T-helper 9 cell (primary cell): Measurements from ENCODE around the gene NLGN4X.
"Not testable (repeated sequence)": the region's sequence is repeated elsewhere in the genome, so short reads cannot be mapped to it uniquely, and the experiment has no call there.

ENCODE experiments used
- DNase-seq: peaks from one replicate; pipeline ENCODE4 v3.0.0-alpha.2; 2020

NLGN4X gene

DNA sequence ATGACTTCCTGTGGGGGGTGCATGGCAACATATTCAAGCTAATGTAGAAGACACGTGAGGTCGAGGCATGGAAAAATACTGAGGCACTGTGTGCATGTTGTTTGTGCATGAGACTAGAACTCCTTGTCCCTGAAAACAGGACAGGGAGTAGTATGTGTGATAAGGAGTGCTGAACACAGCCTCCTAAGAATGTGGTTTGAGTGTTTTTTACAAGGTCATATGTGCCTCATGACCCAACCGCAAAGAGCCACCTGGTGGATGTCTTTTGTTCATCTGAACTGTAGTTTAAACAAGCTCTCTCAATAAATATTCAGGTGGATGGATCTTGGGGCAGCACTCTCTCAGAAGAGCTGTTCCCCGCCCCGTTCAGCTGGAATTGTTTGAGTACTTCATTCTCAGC is 226.6 kb downstream of the NLGN4X start:
- DNase-seq: no peak

DNA sequence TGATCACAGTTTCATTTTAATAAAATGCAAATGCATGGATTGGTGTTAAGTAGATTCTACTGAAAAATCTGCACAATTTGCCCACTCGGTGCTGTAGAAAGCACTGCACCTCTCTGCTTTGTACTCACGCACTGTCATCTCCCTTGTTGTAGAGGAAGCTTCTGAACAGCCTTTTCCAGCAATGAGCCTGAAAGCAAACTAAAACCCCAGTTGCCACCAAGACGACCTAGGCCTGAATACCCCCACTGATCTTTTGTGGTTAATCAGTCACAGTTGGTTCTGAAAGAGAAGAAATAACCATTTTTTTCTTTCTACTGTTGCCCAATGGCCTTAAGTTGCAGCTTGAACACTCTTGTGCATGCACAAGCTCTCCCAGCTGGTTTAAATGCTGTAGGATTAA is 229.8 kb downstream of the NLGN4X start:
- no peak for DNase-seq

DNA sequence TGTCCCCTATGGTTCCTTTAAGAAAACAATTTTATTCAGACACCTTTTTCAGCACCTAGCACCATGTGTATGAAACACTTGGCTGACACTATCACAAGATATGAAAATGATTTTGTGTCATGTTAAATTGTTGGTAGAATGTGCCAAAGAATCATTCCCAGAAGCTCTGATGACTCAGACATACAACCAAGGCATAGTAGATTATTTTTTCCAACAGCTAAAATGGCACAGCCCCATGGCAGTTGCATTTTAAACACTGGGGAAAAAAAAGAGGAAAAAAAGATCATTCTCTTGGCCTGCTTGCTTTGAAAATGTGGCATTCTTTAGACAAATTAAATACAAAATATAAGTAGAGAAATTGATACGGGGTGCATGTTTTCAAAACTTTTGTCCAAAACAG is 230.2 kb downstream of the NLGN4X start:
- DNase-seq: no peak

GRCh38 chrX:5991393-5991792 is 237.3 kb downstream of the NLGN4X start:
- no peak for DNase-seq

- no peak for DNase-seq
Observed at GRCh38 chrX:5979338-5979737, 249.3 kb downstream of the NLGN4X start.

DNA sequence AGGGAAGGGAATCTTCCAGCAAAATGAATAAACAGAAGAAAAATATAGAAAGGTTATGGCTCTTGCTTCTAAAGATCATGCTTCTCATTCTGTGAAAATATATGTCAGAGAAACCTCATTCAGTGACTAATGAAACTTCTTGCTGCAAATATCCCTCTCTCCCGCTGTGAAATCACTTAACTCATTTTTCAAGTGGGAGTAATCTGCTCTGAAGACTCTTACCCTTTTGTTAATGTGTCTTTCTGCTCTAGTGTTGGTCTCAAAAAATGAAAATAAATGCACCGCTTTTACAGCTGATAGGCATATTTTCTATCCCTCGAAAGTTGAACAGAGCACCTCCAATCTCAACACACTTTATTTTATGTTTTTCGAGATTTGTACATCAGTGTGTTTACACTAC is 252.3 kb downstream of the NLGN4X start:
- no peak for DNase-seq

DNA sequence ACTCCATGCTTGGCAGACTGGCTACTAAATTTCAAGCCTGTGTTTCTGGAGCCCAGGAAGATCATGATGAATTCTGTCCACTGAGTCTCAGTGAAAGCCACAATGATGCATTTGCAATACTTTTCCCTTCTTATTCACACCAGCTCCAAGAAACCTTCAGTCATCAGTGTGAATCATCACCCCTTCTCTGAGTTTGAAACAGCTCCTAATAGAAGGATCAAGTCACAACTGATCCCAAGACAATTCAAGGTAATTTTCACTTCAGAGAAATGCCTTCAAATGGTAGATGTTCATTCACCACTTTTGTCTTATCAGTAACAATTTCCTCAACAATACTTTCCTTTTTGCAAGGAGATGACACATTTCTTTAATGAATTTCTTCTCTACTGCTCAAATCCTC is 257.4 kb downstream of the NLGN4X start:
- no peak for DNase-seq

DNA sequence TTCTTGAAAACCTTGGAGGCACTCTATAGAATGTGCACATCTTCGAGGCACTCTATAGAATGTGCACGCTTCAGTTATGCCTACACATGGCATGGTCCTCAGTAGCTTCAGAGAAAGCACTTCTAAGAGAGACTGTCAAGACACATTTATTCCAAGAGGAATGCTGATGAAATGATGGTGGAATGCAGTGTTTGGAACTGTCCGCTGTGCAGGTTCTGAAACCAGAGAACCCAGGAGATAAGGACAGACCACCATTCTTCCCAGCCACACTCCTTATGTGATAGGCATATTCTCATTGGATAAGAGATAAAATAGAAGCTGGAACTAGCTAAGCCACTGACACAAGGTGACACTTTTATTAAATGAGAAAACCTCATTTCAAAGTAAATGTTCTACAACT is 263.3 kb downstream of the NLGN4X start:
- no peak for DNase-seq

GRCh38 chrX:5959286-5959685 is 269.4 kb downstream of the NLGN4X start:
- DNase-seq: no peak

DNA sequence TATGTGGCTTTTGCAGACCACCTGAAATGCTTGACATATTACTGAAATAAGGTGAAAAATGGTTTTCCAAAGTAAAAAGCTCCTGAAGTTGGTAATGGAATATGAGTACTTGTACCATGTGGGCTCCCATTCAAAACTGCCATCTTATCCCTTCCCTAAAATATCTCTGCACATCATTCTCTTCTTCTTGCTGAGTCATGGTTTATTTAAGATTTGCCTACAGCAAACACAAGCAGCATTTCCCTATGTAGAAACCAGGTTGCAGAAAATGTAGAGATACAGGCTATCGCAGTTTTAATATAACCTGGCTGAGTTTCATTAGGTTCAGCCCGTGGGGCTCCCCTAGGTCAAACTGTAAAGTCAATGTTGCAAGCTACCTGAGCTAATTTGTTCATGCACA is 270.1 kb downstream of the NLGN4X start:
- no peak for DNase-seq

DNA sequence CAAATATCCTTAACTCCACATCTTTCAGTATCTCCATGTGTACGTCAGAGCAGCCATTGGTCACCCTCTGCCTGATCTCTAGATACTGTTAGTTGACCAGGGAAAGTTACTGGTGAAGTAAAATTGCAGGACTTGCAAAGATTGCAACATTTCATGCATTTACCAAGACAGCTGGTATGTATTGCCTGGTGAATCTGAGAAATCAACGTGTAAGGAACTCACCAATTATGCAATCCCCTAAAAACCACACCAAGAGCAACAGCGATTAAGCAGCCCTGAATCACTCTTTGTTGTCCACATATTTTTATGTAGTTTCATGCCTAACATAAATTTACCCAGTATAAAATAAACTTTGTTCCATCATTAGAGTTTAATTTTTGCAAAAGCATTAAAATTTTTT is 271.2 kb downstream of the NLGN4X start:
- DNase-seq: no peak

DNA sequence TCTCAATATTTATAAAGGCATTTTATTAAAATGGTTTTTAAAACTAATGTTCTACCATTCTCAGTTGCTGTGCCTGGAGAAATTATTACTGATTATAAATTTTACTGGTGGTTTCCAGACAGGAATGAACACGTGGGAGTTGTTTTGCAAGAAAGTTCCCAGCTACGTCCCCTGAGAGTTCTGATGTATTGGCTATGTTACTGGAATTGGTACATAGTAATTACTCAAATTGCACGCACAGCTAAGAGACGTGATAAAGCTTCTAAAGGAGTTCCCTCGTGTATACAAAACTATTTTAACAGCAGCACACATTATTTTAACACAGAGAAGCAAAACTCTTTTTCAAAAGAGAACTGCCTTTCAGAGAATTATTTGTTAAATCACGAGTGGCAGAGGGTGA is 292.2 kb downstream of the NLGN4X start:
- no peak for DNase-seq

DNA sequence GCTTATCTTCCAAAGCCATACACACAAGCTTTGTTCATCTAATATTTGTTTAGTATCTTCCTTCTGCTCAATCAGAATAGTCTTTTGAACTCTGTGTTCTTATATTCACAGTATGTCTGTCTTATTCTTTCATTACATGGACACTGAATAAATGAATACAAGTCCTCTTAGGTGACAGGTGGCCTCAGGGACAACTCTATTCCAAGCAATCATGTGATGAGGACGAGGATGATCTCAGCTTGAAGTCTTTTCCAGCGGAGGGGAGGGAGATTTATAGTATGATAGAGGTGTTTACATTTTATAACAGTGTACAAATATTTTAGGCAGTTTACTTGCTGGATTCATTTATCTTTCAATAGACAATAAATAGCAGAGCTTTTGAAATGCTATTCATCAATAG is 300.4 kb downstream of the NLGN4X start:
- DNase-seq: no peak

DNA sequence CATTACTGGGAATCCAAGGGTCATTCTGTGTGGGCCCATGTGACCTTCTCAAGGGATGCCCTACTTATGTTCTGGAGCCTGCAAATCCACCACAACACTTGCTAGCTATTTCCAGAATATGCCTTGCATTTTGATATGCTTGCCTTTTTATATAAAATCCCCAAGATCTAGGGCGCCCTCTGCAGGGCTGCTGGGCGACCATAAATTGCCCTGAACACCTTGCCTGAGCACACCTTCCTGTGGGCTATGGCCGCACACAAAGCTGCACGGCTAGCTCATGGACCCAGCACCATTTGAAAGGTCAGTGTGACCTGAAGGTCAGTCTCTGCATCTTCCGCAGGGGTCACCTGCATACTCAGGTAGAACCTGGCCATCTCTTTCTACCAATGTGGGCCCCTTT is 311.7 kb downstream of the NLGN4X start:
- DNase-seq: no peak

GRCh38 chrX:5915783-5916182 is 312.9 kb downstream of the NLGN4X start:
- DNase-seq: no peak

GRCh38 chrX:5907207-5907606 is 321.5 kb downstream of the NLGN4X start:
- no peak for DNase-seq

DNA sequence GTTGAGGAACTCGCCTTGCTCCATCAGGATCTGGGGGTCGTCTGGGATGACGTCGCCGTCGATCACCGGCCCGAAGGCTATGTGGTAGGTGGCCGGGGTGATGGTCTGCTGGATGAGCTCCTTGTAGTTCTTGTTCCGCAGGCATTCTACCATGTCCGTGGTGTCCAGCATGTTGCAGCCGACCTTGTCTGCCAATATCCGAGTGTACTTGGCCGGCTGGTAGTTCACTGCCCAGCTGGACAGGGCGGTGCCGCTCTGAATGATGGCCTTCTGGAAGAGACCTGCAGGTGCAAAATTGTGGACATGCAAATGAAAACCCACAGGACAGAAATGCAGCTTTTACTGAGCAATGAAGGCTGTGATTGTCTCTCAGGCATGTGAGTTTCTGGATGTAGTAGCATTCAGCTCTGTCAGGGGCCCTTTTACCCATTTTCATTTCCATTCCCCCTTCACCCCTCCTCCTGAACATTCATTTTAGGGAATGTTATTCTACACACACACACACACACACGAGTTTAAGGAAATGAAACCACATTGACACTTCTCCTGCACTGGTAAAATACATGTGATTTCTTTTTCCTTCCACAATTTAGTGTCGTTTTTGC is 325.0 kb downstream of the NLGN4X start:
- DNase-seq: not testable (repeated sequence)

DNA sequence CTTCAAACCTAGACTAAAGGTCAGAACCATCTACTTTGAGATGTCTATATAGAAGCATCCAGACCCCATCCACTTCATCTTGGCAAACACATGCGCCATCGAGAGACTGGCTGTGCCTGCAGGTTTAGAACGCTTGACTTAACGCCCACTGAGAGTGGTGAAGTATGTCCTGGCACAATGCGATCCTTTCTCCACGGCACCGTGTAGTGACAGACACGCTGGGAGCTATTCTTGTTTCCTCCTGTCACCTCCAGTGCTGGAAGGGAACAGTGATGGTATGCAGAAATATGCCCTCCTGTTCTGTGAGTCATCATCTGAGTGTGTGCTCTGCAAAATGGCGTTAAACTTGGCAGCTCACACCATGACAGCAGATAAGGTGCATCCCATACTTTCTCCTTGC is 330.2 kb downstream of the NLGN4X start:
- no peak for DNase-seq

DNA sequence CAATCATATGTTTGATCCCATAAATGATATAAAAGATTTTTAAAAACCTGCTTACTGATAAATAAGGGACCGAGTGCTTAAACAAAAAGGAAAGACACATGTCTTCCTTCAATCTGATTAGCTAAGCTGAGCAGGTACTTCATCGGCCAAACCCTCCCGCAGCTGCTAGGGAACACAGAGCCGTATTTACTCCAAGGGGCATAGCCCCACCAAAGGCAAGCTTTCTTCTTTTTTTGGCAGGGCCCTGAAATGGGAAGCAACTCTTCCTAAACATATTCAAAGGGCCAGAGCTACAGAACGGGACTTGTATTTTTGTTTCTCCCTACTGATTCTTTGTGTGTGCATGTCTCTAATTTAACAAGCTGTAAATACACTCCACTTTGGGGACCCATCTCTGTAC is 337.3 kb downstream of the NLGN4X start:
- no peak for DNase-seq

DNA sequence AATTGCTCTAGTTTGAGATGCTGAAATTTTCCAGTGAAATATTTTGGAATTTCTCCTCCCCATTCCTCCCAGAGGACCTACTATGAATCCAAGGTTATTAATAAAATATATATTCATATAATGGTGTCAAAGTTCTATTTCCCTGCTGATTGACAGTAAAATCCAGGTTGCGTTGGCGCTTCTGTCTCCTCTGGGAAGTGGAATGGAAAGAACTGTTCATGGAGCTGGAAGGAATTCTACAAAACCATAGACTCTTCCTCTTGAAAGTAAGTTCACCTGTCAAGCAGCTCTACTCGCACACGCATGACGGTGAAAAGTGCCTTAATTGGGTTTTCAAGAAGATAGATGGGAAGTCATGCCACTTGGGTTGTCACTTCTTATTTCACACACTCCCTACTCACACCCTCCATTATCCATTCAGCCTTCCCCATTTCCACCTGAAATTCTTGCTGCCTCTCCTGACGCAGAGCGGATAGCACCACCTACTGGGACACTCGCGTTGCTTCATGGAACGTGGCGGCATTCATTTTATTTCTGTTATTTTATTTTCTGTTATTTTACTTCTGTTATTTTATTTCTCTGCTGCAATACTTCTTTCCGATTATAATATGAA is 351.6 kb downstream of the NLGN4X start:
- no peak for DNase-seq

DNA sequence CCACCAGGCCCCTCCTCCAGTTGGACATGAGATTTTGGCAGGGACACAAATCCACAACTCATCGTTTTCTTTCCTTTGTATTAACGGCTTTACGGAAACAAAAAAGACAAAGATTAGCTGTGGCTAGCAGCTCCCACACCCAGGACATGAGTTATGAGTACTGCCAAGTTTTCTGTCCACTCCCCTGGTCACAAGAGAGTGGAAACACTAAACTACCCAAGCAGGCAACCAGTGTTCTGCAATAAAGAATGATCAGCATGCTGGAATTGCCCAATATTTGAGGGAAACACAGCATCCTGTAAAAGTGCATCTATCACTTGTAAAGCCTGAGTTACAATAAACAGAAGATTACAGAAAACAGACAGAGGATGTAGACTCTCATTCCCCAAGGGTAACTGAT is 358.4 kb downstream of the NLGN4X start:
- no peak for DNase-seq

DNA sequence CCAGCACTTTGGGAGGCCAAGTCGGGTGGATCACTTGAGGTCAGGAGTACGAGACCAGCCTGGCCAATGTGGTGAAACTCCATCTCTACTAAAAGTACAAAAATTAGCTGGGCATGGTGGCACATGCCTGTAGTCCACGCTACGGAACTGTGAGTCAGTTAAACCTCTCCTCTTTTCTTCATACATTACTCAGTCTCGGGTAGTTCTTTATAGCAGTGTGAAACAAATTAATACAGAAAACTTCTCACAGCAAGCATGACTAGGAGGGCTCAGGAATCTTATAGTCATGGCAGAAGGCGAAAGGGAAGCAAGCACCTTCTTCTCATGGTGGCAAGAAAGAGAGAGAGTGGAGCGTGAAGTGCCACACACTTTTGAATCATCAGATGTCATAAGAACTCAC is 358.9 kb downstream of the NLGN4X start:
- DNase-seq: no peak

- no peak for DNase-seq
Observed at GRCh38 chrX:5867778-5868177, 360.9 kb downstream of the NLGN4X start.

GRCh38 chrX:5857232-5857631 is 371.4 kb downstream of the NLGN4X start:
- no peak for DNase-seq

DNA sequence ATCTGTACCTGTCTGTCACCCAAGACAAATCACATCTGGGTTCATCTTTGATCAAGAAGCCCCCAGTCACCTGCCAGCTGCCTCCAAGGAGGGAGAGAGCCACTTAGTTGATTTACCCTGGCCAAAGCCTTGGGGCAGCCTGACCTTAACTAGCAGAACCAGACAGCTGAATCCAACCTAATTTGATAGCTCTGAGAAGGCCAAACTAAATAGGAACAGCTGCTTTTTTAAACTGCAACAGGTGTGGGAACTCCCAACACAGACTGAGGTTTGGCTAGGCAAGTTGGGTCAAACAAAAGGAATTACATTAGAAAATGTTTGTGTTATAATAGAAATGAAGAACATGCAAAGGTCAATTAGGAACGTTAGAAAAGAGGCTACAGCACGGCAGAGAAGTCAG is 375.7 kb downstream of the NLGN4X start:
- no peak for DNase-seq
